ENCODE measurements around the gene EOLA1.
"Not testable (repeated sequence)": the region's sequence is repeated elsewhere in the genome, so short reads cannot be mapped to it uniquely, and the experiment has no call there.

Gene EOLA1

DNA sequence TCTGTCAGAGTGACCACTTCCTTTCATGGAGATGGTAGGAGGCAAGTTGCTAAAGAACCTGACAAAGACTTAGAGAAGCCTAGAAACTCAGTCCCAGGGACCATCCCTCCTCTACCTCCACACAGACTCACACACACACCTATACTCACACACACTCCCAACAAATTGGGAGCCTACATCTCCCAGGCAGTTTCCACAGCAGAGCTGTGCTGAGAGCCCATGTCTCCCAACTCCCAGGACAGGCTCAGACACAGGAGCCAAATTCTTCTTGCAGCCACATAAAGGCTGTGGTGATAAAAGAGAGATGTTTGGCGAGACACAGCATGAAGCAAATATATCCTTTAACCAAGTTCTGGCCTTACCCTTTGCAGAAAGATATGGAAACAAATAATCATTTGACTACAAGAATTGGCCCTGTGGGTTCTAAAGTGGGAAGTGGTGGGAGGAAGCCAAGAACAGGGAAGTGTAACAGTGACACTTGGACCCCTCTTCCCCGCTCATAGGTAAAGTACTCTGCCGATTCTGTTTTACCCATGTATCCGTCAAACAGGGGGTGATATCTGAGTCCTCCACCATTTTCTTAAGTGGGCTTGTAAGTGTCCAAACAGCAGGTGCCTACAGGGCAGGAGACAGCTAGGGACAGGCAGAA, 24.7 kb upstream of the EOLA1 start:
- no peak for DNase-seq

DNA sequence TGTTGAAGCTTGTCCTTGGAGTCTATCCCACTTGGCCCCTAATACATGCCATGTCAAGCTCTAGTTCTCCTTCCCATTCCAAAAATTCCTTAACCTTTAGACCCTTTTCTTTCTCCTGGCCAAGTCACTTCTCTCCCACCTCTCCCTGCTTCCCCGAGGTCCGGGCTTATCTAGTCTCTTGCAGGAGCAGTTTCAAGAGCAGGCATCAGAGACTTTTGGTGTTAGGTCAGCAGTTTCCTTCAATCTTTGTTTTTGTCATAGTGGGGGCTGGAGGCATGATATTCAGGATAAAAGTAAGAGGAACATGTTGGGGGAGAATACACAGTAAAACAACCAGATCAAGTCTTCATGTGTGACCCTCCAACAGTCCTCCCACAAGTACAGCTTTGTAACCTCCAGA, 24.2 kb upstream of the EOLA1 start:
- DNase-seq: no peak

DNA sequence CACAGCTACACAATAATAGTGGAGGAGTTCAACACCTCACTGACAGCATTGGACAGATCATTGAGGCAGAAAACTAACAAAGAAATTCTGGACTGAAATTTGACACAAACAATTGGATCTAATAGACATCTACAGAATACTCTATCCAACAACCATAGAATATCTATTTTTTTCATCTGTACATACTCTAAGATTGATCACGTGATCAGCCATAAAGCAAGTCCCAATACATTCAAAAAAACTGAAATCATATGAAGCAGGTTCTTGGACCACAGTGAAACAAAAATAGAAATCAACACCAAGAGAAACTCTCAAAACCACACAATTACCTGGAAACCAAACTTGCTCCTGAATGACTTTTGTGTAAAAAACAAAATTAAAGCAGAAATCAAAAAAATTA, 23.5 kb upstream of the EOLA1 start:
- DNase-seq: no peak

DNA sequence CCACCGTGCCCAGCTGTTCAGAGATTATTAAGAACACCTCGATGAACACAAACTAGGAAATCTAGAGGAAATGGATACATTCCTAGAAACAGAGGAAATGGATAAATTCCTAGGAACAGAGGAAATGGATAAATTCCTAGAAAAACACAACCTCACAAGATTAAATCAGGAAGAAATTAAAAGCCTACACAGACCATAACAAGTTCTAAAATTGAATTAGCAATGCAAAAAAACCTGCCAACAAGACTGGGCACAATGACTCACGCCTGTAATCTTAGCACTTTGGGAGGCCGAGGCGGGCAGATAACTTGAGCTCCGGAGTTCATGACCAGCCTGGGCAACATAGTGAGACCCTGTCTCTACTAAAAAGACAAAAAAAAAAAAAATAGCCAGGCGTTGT, 22.6 kb upstream of the EOLA1 start:
- DNase-seq: no peak

DNA sequence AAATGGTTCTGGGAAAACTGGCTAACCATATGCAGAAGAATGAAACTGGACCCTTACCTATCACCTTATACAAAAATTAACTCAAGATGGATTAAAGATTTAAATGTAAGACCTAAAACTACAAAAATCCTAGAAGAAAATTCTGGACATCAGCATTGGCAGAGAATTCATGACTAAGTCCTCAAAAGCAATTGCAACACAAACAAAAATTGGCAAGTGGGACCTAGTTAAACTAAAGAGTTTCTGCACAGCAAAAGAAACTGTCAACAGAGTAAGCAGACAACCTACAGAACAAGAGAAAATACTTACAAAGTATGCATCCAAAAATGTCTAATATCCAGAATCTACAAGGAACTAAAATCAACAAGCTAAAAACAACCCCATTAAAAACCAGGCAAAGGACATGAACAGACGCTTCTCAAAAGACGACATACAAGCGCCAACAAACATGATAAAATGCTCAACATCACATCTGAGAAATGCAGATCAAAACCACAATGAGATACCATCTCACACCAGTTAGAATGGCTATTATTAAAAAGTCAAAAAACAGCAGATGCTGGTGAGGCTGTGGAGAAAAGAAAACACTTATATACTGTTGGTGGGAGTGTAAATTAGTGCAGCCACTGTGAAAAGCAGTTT, 20.1 kb upstream of the EOLA1 start:
- DNase-seq: not testable (repeated sequence)

DNA sequence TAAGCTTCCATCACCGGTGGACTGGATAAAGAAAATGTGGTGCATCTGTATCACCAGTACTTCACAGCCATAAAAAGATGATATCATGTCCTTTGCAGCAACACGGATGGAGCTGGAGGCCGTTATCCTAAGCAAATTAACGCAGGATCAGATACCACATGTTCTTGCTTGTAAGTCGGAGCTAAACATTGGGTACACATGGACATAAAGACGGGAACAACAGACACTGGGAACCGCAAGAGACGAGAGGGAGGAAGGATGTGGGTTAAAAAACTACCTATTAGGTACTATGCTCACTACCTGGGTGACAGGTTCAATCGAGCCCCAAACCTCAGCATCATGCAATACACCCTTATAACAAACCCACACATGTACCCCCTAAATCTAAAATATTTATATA, 19.4 kb upstream of the EOLA1 start:
- DNase-seq: no peak

DNA sequence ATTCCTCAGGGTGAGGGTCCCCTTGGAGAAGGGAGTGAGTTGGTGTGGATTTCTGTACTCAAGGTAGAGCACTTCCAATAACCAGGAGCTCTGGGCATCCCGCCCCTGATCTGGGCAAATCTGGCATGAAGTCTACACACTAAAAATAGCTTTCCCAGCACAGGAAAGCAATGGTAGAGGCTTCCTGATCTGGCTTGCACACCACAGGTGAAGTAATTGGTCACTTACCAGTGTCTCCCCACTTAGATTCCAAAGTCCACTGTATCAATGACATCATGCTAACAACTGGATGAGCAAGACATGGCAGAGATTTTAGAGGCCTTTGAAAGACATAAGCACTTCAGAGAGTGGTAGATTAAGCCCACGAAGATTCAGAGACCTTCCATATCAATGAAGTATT, 17.9 kb upstream of the EOLA1 start:
- no peak for DNase-seq

DNA sequence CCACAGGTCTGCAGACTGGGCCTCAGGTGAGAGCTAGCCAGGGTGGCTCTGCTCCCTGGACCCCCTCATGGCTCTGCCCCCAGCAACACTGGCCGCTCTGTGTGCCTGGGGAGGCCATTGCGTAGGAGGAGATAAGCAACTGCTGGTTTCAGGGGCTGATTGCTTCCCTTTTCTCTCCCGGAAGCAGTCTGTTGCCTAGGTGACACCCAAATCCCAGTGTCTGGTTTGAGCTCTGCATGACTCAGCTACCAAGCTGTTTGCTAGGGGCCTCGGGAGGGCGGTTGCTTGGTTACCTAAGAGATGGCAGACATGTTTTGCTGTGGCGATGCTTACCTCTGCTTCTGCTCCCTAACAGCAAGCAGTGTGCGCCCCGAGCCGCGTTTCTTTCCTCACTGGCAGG, 15.4 kb upstream of the EOLA1 start:
- DNase-seq: peak in 1 of 2 donors; percentile 54

DNA sequence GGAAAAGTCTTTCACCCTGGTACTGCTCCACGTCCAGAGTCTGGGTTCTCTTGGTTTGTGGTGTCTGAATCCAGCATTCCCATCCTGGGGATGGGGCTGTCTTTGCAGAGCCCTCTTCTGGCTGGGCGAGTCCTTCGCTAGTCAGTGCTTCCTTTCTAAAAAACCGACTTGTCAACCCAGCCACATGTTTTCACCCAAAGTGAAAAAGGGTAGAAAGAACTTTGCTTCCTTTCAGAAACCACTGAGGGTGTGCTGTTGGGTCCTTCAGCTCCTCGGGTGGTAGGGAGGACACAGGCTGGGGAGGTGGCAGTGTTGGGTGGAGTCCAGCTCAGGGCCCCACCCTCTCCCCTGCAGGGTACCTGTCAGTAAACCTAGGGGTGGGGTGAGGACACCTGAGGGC, 14.9 kb upstream of the EOLA1 start:
- peak in 1 of 2 donors; percentile 34 for DNase-seq

DNA sequence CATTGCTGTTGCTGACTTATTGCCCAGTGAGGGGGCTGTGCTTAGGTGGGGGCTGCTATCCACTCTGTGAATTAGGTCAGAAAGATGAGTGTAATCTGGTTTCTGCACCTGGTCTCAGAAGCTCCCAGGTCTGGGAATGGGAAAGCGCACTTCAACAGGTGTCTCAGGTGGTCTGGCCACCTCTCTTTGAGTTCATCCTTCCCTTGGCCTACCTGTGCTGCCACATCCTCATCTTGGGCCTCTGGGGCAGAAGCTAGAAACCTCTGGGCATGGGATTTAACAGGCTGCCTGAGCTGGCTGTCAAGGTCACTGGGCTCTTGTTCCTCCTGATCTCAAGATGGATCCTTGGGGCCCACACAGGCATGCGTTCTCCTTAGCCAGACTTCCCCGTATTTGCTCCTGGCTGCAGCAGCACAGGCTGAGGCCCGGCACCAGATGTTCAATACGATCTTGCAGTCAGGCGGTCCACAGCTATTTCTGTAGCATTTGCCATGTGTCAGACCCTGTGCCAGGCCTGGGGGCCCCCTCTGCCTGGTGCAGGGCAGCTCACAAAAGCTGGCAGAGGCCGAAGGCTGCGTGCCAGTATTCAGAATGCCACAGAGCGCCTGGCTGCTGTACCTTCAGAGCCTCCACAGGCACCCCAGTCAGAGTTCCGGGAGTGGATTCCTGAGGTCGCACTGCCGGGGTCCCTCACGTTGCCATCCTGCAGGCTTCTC, 14.3 kb upstream of the EOLA1 start:
- not testable (repeated sequence) for DNase-seq

DNA sequence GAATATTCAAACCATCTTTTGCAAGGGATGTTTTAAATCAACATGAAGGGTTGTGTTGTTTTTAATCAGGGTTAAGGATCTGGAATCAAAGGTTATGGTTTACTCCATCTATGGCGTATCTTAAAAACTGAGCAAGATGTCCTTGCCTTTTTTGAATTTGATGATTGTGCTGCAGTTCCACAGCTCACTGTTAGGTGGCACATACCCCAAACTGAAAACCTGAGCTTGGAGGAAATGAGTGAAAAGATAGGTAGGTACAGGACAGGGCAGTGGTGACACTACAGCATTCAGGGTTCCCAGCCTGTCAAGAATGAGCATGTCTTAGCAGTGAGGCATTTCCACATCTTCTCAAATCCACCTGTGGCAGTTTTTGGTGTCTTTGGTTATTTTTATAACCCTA, 13.1 kb upstream of the EOLA1 start:
- no peak for DNase-seq

DNA sequence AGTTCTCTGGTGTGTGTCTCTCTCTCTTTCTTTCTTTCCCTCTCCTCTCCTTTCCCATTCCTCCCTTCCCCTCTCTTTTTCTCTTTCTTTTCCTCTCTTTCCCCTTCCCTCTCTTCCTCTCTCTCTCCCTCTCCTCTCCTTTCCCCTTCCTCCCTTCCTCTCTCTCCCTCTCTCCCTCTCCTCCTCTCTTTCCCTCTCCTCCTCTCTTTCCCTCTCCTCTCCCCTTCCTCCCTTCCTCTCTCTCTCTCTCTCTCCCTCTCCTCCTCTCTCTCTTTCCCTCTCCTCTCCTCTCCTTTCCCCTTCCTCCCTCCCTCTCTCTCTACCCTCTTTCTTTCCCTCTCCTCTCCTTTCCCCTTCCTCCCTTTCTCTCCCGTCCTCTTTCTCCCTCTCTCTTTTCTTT, 12.4 kb upstream of the EOLA1 start:
- DNase-seq: no peak

DNA sequence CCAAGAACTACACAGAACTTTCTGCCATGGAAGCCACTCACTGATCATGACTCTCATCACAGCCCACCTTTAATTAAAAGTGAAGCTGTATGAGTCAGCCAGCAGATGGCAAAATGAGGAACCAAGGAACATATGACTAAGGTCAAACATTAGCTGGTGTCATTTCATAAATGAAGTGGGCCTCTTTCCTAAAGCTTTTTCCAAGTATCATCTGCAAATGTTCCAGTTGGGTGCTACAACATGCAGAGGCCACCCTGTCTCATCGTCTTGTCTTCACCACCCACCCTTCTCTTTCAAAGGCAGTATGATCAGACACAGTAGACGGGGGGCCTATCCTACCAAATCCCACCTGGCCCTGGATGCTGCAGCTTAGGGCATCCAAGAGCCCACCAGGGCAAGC, 9.2 kb upstream of the EOLA1 start:
- DNase-seq: peak in 1 of 2 donors; percentile 71

DNA sequence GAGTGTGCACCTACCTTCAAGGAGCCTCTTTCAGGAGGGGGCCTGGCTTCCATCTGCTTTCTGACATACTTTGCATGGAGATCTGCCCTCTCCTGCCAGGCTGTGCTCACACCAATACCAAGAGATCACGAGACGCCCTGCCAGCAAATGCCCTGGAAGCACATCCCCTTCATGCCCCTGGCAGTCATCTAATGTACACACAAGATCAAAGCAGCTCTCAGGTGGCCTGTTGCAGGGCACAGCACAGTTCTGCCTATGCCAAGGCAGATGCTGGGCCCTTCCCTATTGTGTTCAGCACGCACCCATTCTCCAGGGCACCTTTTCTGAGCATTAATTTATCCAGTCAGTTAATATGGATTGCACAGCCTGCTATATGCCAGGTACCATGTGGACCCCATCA, 7.9 kb upstream of the EOLA1 start:
- not testable (repeated sequence) for DNase-seq

DNA sequence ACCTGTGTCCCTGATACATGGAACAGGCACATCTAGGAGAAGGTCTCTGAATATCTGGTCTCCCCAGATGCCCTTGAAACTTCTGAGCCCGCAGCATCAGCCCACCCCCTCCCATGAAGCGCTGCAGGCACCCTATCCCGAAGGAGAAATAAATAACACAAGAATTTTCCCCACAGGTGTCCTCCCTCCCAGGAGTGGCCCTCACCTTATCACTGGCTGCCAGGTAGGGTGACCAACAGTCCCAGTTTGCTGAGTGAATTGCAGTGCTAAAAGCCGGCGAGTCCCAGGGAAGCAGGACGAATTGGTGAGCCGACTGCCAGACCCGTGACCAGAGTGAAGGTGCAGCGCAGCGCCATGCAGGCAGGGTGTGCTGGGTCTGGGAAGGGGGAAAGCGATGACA, 6.8 kb upstream of the EOLA1 start:
- DNase-seq: not testable (repeated sequence)

DNA sequence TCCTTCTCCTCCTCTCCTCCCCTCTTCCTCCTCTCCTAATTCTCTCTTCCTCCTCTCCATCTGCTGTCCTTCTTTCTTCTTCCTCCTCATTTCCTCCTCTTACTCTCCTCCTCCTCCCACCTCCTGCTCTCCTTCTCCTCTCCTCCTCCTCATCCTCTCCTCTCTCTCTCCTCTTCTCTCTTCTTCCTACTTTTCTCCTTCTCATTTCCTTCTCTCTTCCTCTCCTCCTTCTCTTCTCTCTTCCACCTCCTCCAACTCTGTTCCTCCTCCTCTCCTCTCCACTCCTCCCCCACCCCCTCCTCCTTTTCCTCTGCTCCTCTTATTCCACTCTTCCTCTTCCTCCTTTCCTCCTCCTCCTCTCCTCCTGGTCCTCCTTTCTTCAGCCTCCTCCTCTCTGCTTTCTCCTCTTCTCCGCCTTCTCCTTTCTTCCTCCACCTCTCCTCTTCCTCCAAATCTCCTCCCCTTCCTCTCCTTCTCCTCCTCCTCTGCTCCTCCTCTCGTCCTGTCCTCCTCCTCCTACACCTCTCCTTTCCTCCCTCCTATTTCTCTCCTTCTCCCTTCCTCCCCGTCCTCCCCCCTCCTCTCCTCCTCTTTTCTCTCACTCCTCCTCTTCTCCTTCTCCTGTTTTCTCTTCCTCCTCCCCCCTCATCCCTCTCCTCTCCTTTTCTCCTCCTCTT, 5.7 kb upstream of the EOLA1 start:
- DNase-seq: not testable (repeated sequence)

DNA sequence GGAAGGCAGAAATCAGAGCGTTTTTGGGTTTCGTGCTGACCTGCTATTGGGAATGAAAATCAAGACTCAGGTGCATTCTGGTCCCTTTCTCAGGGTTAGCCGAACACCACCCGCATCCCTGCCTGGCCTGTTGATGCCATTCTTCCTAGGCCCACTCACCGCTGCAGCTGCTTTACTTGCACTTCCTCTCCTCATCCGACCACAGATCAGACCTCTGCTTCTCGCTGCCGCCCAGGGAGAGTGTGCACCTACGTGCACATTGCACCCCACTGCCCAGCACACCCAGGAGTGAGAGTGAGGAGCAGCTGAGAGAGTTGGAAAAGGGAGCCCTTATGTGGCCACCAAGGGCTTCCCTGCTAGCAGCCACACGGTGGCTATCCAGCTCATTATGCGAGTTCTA, 3.3 kb upstream of the EOLA1 start:
- DNase-seq: not testable (repeated sequence)

DNA sequence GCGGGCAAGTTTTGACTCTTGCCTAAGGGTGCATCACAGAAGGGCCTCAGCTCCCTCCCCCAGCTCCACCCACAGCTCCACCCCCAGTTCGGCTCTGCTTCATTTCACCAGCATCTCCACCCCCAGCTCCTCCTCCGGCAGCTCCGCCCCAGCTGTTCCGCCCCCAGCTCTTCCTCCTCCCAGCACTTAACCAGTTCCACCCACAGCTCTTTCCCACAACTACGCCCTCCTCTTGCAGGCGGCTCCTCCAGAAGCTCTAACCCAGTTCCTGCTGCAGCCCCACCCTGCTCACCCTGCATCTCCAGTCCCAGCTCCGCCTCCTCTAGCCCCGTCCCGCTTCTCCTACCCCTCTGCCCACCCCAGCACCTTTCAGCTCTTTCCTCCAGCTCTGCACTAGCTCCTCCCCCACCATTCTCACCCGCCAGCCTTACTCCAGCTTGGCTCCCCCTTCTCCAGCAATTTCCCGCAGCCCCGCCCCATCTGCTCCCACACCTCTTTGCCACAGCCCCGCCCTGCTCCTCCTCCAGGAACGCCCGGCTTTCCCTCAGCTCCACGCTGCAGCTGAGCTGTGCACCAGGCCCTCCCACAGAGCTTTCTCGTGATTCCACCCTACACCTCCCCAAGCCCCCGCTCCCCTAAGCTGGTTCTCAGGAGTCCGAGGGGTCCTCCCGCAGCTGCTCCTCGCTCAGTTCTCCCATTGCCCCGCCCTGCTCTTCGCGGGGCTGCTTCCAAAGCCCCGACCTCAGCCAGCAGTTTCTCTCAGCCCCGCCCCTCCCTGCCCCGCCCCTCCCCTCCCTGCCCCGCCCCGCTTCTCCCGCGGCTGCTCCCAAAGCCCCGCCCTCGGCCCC, 1.3 kb upstream of the EOLA1 start:
- peak; percentile 84 to 87 for DNase-seq

DNA sequence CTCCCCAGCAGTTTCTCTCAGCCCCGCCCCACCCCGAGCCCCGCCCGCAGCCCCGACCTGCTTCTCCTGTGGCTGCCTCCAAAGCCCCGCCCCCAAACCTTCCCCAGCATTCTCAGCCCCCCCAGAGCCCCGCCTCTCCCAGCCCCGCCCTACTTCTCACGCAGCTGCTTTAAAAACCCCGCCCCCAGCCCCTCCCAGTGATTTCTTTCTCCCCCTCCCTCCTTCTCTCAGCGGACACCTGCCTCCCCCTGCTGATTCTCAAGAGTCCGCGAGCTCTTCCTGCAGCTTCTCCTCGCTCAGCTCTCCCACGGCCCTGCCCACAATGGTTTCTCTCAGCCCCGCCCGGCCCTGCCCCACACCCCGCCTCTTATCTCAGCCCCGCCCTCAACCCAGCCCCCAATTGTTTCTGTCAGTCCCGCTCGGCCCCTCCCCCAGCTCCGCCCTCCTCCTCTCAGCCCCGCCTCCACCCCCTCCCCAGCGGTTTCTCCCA, 636 bp upstream of the EOLA1 start:
- peak; percentile 90 to 91 for DNase-seq

DNA sequence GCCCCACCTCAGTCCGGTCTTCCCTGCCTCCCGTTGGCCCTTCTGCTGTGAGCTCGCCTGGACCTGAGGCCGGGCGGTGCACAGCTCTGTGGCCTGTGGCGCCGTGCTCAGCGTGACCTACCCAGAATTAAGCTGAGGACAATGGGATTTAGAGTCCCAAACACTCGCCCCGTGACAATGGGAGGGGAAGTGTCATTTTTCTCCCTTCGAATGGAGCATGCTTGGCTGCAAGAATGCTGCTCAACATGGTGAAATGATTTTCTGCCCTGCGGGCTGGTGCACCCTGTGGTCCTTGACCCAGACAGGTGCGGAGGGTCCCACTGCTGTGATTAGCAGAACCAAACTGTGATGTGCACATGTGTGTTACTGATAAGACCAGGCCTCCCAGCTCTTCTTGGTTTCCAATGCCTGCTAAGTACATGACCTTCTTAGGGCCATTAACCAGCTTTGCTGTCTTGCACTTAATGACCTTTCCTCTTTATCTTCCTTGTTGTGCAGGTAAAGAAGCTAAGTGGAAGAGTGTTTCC, 772 bp downstream of the EOLA1 start:
- DNase-seq: no peak

DNA sequence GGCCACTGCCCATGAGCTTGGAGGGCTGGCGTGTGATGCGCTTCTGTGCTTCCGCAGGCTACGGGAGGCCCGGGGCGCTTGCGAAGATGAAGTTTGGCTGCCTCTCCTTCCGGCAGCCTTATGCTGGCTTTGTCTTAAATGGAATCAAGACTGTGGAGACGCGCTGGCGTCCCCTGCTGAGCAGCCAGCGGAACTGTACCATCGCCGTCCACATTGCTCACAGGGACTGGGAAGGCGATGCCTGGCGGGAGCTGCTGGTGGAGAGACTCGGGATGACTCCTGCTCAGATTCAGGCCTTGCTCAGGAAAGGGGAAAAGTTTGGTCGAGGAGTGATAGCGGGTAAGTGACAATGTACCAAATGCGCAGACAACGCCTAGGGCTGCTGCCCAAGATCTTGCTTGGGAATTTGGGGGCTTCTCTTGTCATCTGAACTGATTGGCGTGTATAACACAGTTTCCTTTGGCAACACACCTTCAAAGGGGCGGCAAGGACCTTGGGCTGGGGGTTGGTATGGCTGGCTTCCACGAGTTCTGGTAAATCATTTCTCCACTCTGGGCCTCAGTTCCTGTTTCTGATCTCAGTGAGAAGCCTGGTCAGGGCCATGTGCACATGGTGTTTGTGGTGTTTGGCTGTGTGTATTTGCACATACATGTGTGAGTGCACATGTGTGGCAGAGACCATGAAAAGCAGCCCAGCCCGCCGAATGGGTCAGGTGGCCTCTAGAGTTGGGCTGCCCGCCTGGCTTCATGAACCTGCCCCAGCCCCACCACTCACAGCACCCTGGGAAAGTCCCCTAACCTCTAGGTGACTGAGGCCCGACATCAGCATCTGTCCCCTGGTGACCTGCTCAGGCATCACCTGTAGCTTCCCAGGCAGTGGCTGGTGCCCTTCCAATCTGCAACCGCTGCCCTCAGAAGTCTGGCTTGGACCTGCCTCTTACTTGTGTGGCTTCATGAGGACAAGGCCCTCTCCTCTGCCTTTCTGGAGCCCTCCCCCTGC, 5.0 kb downstream of the EOLA1 start:
- not testable (repeated sequence) for DNase-seq

All from bone marrow (tissue), 2 donors.